Stomach (tissue), 9 donors: ENCODE measurements around the gene DOC2A. TPM values are rescaled to one million over a fixed set of nuclear protein-coding genes. Genes with fewer than 3 reads are reported as not detected.
A peak's percentile ranks its signal among the peaks of the same experiment; 100 is the strongest.

Source experiments
- DNase-seq, 2 donors: peaks; one replicate each; pipeline versions ENCODE4 v3.0.0 to v3.0.0-alpha.2; 2013 to 2019
- H3K27ac ChIP-seq, 5 donors: fragments of 200-600 bp in 4 of 5; sonication (generic) in 4 of 5; one replicate each; pipeline ENCODE4 v1.5.1; 2013 to 2019; ENCODE audit warnings: mild to moderate bottlenecking in 1 of 5, moderate library complexity in 1 of 5
- H3K27me3 ChIP-seq, 3 donors: fragments of 200-600 bp; sonication (generic); one replicate each; pipeline ENCODE4 v1.5.1; 2017 to 2019; ENCODE audit warnings: mixed run types in 1 of 3
- H3K36me3 ChIP-seq, 4 donors: fragments of 200-600 bp; sonication (generic); 1 replicate in 3 of 4; 2 replicates in 1 of 4; pipeline ENCODE4 v1.5.1; 2016 to 2019
- H3K4me1 ChIP-seq, 4 donors: fragments of 200-600 bp; sonication (generic); one replicate each; pipeline ENCODE4 v1.5.1; 2016 to 2019
- H3K4me3 ChIP-seq, 4 donors: fragments of 200-600 bp; sonication (generic) in 3 of 4; one replicate each; pipeline ENCODE4 v1.5.1; 2016 to 2019; ENCODE audit warnings: mild to moderate bottlenecking in 1 of 4
- H3K9me3 ChIP-seq, 4 donors: fragments of 200-600 bp; sonication (generic); one replicate each; pipeline ENCODE4 v1.5.1; 2016 to 2019
- EP300 ChIP-seq: sonication (generic); formaldehyde crosslinking; IDR thresholded peaks from one replicate; pipeline ENCODE4 v1.6.1; 2017; ENCODE audit warnings: antibody characterized with exemption
- POLR2A ChIP-seq, 4 donors: fragments of 450-650 bp; IDR thresholded peaks; one replicate each; pipeline ENCODE4 v1.6.1; 2016; ENCODE audit warnings: antibody characterized with exemption in 4 of 4, control low read depth in 2 of 4, mild to moderate bottlenecking in 1 of 4, moderate library complexity in 1 of 4
- POLR2AphosphoS5 ChIP-seq, 3 donors: sonication (generic); formaldehyde crosslinking; IDR thresholded peaks; one replicate each; pipeline ENCODE4 v1.6.1; 2016; ENCODE audit warnings: antibody characterized with exemption in 3 of 3
- WGBS, 5 donors: extraction: QIAGEN DNeasy Blood & Tissue Kit in 3 of 5; methylation state at CpG; one replicate each; pipeline versions ENCODE4 v1.1.5 to v1.1.7; 2013 to 2018; 5-methylcytosine and 5-hydroxymethylcytosine counted together
- intact Hi-C: fragments of 100-400 bp; cut with DNase I; formaldehyde crosslinking; loops from one replicate; pipeline ENCODE4 v1.15.1; 2023; ENCODE audit warnings: low total_unique reads
- polyA plus RNA-seq, 3 donors: library from polyadenylated mRNA; stranded (reverse); fragments of 200-250 nt; gene quantifications; one replicate each; pipeline ENCODE4 v1.2.3, GENCODE V29; 2013
- total RNA-seq, 5 donors: library from RNA; depleted of rRNA; stranded (reverse); fragments of >200 nt; gene quantifications; one replicate each; pipeline versions ENCODE4 v1.1.0 to v1.2.3, GENCODE V29; 2014 to 2016
- TF ChIP-seq, protein P1 (sequence below), 7 experiments: fragments of 450-650 bp in 4 of 7; fragments of 200-600 bp in 3 of 7; sonication (generic) in 3 of 7; IDR thresholded peaks; one replicate each; pipeline ENCODE4 v1.5.1; 2016 to 2019; ENCODE audit warnings: antibody characterized with exemption in 7 of 7, control low read depth in 2 of 7, mild to moderate bottlenecking in 1 of 7
- donor health status: healthy with polysubstance abuse.
- donor health status: Bipolar disorder and iron deficiency.
- donor health status: healthy.

The DOC2A gene
- total and polyA plus RNA-seq, 8 donors = 0.72 to 20.9 (median 1.8) TPM; not detected in 4

DNA sequence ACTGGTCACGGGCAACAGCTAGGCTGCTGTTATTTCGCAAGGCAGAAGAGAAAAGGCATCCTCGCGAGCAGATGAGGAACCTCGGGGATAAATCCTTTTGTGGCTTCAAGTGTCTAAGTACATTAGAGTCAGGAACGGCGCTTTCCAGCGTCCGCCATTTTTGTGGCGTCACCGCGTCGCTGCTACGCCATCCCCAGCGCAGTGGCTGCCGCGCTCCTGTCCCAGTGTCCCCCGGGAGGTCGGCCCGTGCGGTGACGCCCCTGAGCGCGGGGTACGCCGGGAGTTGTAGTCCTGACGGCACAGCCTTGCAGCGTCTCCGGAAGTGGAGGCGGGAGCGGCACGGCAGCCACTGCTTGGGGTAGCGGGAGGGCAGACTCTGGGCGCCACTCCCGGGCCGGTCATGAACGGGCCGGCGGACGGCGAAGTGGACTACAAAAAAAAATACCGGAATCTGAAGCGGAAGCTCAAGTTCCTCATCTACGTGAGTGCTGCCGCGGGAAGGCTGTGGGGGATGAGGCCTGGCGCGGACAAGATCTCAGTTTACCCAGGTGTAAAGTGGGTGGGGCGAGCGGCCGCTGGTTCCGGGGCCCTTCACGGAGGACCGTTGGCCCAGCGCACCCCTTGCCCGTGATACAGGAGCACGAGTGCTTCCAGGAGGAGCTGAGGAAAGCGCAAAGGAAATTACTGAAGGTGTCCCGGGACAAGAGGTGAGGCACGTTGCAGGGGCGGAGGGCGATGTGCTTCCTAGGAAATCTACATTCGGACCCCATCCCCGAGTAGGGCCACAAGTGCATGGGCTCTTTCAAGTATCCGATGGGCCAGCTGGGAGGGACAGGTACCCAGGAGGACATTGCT is 14.7 kb downstream of the DOC2A start, which contains the start of gene INO80E:
TSS of gene INO80E (plus strand) at position 331 of the 855 bp plus-strand sequence. CDS start at position 401, 70 bp downstream.
- peak; percentile 99 for DNase-seq
- intact Hi-C loops = no loop called here
- H3K4me3 ChIP-seq = peak within 1 kb of the TSS; percentile 86 to 98 (median 91)

DNA sequence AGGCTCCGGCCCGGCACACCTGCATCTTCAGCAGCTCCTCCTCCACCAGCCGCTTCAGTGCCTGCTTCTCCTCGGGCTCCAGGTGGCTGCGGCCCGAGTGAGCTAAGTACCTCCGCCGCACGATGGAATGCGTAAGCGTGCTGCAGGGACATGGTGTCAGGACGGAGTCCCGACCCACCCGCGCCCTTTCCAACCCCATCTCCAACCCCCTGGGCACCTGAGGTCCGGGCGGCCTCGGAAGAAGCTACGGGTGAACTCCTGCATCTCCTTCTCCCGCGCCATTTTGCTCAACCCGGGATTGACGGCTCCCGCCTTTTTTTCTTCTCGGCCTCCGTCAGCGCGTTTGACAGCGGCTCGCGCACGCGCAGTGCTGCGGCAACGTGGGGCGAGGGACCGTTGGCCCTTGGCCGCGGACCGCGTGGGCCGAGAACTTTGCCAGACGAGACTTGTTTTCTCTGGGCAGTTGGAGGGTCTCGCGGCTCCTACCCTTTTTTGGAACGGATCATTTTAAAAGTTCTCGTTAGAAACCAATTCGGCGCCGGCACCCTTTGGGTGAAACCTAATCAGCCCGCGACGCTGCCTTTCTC is 15.4 kb downstream of the DOC2A start, which contains the start of gene HIRIP3:
TSS of gene HIRIP3 (minus strand) at position 294 of the 587 bp plus-strand sequence. CDS start at position 282, 12 bp downstream.
- Histone ChIP-seq H3K4me3 (peak within 1 kb of the TSS; percentile 86 to 98 (median 91)), H3K27me3 (no peaks in the 10 kb centered on the region), H3K27ac (peak within 1 kb of the TSS; percentile 96 to 98 (median 97)), H3K36me3 (peaks cover 32 to 64% (median 52%) of the 10 kb centered on the region in 4 donors), H3K4me1 (peaks cover 20 to 39% (median 29%) of the 10 kb centered on the region in 4 donors), H3K9me3 (no peaks in the 10 kb centered on the region)
- WGBS, 5 donors = 0 to 1% (median 0%) methylated on average over 29 to 53 of the region's 53 CpGs
- intact Hi-C loops = no loop called here
- peak; percentile 70 to 89 (median 86) for TF ChIP-seq POLR2AphosphoS5 (IDR thresholded peaks at IDR 0.05)
- TF ChIP-seq, protein P1, sequence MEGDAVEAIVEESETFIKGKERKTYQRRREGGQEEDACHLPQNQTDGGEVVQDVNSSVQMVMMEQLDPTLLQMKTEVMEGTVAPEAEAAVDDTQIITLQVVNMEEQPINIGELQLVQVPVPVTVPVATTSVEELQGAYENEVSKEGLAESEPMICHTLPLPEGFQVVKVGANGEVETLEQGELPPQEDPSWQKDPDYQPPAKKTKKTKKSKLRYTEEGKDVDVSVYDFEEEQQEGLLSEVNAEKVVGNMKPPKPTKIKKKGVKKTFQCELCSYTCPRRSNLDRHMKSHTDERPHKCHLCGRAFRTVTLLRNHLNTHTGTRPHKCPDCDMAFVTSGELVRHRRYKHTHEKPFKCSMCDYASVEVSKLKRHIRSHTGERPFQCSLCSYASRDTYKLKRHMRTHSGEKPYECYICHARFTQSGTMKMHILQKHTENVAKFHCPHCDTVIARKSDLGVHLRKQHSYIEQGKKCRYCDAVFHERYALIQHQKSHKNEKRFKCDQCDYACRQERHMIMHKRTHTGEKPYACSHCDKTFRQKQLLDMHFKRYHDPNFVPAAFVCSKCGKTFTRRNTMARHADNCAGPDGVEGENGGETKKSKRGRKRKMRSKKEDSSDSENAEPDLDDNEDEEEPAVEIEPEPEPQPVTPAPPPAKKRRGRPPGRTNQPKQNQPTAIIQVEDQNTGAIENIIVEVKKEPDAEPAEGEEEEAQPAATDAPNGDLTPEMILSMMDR (IDR thresholded peaks at IDR 0.05) = no peak
- TF ChIP-seq POLR2A (IDR thresholded peaks at IDR 0.05) = peak in 1 of 4 donors; percentile 20
- DNase-seq = peak; percentile 90 to 95

More for the DNA sequence above, 14.7 kb downstream of the DOC2A start, which contains the start of gene INO80E:
- 0% methylated on average over 59 to 65 of the region's 65 CpGs for WGBS, 5 donors
- TF ChIP-seq EP300 (peak; percentile 49), POLR2AphosphoS5 (IDR thresholded peaks at IDR 0.05) (peak; percentile 81 to 97 (median 86)), POLR2A (IDR thresholded peaks at IDR 0.05) (no peak)
- peaks cover 25 to 64% (median 52%) of the 10 kb centered on the region in 4 donors for H3K36me3 ChIP-seq
- no peaks in the 10 kb centered on the region for H3K27me3 ChIP-seq
- H3K4me1 ChIP-seq = peaks cover 20 to 39% (median 29%) of the 10 kb centered on the region in 4 donors
- H3K27ac ChIP-seq = peak within 1 kb of the TSS; percentile 96 to 98 (median 97)
- no peaks in the 10 kb centered on the region for H3K9me3 ChIP-seq

DNA sequence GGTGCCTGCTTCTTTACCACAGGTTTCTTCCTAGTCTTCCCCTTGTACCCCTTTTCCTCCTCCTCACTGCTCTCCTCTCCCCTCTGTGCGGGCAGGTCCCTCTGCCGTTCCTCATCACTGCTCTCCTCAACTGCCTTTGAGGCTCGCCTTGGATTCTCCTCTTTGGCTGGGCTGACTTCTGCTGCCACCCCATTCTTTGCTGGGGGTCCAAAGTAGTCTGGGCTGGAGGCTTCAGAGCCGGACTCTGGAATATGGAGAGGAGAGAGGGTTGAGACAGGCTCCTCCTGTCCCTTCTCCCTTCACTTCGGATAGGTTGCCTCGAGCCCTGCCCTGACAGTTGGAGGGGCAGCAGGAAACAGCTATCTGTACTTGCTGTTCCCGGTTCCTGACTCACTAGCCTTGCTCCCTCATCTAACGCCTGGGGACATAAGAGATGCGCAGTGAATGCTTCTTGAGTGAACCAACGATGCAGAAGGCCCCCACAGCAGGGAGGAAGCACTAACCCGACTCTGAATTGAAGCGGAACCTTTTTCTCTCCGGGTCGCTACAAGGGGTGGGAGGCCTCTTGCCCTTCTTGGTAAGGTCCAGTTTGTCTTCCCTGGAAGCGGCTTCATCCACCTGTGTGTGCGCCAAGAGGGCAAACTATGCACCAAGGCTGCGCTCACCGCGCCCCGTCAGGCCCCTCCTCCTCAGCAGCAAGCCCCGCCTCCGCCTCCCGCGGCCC is 16.1 kb downstream of the DOC2A start:
- TF ChIP-seq POLR2A (IDR thresholded peaks at IDR 0.05) (no peak), POLR2AphosphoS5 (IDR thresholded peaks at IDR 0.05) (no peak), EP300 (no peak)
- TF ChIP-seq, protein P1 (IDR thresholded peaks at IDR 0.05) = no peak
- Histone ChIP-seq H3K27me3 (no peaks in the 10 kb centered on the region), H3K9me3 (no peaks in the 10 kb centered on the region), H3K27ac (peak overlapping the region; percentile 96 to 98 (median 97)), H3K36me3 (peaks cover 36 to 64% (median 52%) of the 10 kb centered on the region in 4 donors), H3K4me3 (peak overlapping the region; percentile 86 to 98 (median 91)), H3K4me1 (peaks cover 20 to 39% (median 29%) of the 10 kb centered on the region in 4 donors)
- WGBS, 5 donors = 10 to 13% (median 13%) methylated on average over 16 to 24 of the region's 24 CpGs
- DNase-seq = peak; percentile 78 to 86
- intact Hi-C loops = no loop called here

DNA sequence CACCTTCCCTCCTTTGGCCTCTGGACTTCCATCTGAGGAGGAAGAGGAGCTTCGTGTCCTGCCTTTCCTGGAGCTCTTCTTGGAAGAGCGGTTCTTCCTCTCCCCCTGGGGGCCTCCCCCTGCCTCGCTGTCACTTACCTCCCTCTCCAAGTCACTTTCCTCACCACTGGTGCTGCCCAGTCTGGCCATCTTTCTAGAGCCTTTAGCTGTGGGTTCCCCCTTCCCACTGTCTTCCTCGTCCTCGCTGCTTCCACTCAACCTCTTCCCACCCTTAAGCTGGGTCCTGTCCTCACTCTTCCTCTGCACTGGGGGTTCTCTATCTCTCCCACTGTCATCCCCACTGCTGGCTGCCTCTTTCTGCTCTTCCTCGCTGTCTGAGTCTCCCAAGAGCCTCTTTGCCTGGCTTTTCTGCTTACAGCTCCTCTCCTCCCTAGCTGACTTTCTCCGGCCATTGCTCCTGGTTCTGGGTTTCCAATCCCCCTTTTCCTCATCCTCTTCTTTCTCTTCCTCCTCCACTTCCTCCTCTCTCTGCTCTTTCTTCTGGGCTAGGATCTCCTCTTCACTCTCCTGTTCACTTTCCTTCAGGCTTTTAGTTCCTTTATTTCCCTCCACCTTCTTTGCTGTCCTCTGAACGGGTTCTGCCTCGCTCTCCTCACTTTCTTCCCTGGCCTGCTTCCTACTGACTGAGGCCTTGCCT is 16.8 kb downstream of the DOC2A start:
- Histone ChIP-seq H3K4me3 (peak overlapping the region in 2 of 4 donors; percentile 86 to 92), H3K27ac (peak overlapping the region in 4 of 5 donors; percentile 97 to 98 (median 98))
- intact Hi-C loops = no loop called here

More for the DNA sequence above, 16.8 kb downstream of the DOC2A start:
- TF ChIP-seq, protein P1 (IDR thresholded peaks at IDR 0.05) = no peak
- TF ChIP-seq EP300 (no peak), POLR2A (IDR thresholded peaks at IDR 0.05) (no peak), POLR2AphosphoS5 (IDR thresholded peaks at IDR 0.05) (no peak)
- WGBS, 5 donors = 83 to 88% (median 87%) methylated on average over 9 of the region's 9 CpGs
- H3K27me3 ChIP-seq = no peaks in the 10 kb centered on the region
- no peaks in the 10 kb centered on the region for H3K9me3 ChIP-seq
- no peak for DNase-seq
- peaks cover 38 to 68% (median 53%) of the 10 kb centered on the region in 4 donors for H3K36me3 ChIP-seq
- peaks cover 20 to 45% (median 29%) of the 10 kb centered on the region in 4 donors for H3K4me1 ChIP-seq
